GM21447 (cell line): Measurements from ENCODE around the gene SMLR1.

Experiments
- ATAC-seq: cut with Tn5 transposase; IDR thresholded peaks from one replicate; pipeline ENCODE4 v1.9.1; 2021; ENCODE audit not compliant: unreplicated experiment

Gene SMLR1

GRCh38 chr6:130824978-130825694 is 2.1 kb upstream of the SMLR1 start:
- no peak for ATAC-seq

DNA sequence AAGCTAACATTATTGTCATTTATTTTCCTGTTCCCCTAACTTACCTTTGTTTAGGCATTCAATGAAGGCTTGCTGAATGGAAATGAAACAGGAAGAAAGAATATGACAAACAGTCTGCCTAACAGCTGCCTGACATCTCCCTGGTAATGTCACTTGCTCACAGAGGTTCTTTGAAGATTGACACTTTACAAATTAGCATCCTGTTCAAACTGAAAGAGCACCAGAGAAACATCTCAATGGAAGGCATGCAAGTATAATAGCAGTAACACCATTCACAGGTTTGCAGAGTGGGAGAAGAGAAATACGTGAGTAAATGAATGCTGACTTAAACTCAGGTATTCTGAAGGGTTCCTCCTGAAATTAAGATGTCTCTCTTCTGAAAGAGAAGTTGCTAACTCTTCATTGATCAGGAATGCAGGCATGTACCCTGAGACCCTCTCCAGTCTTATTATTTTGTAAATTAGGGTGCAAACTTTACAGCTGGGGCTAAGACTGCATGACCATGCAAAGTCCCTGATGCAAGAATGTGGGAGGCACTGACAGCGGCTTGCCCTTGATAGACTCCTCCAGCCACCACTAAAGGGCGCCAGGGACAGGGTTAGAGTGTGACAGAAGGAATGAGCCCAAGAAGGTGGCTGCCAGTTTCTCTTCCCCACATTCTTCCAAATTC is 1.3 kb upstream of the SMLR1 start:
- no peak for ATAC-seq

- no peak for ATAC-seq
Observed at GRCh38 chr6:130826442-130827246, 562 bp upstream of the SMLR1 start.

DNA sequence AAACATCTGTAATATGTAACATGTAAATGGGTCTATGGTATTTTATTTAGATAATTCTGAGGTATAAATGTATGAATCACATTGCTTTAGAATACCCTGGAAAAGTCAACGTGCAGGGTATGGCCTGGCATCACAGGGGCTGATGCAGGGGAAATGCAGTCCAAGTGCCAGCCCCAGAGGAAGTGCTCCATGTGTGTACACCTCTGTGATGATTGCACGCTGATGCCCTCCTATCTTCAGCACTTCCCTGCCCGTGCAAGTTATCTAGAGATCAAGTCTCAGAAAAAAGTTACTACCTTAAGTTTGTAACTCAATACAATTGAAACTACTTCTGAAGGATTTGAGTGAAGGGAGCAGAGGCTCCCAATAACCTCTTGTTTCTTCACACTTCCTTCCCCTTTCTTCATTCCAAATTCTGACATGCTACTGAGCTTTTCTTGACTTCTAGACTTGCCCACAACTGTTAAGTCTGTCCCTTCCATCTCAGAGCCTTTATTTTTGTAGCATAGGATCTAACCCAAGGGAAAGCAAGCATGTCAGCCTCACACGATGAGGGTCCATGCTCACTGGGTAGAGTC is 2.2 kb downstream of the SMLR1 start:
- ATAC-seq, result no peak

DNA sequence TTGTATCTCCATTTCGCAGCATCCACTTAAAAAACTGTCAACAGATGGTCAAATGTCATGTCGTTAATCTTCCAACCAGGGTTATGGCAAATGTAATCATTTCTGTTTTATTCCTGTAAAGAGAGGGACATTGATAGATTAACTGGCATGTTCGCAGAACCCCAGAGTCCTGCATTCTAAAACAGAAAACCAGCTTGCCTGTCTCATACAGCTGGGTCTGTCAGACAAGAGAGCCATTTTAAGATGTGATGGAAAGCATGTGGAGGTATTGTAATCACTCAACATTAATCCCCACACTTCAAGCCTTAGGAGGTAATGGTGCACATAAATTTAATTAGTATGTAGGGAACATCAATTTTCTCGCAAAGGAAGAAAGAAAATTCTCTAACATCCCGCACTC is 4.4 kb downstream of the SMLR1 start:
- no peak for ATAC-seq

DNA sequence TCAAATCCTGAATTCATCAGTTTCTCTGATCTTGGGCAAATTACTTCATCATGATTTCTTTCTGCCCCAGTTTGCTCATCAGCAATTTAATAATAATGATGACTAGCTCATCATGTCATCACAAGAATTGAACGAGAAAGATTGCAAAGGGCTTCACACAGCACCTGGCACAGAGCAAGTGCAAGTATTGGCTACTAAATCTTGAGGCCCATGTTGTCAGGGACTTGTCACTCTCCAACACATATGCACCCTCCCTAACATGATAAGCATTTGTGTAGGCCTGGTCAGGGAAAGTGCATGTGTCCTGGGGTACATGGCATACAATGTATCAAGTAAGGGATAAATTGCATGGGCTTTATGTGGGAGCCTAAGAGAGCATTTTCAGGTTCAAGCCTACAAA is 6.4 kb downstream of the SMLR1 start:
- no peak for ATAC-seq

- ATAC-seq, result no peak
Observed at GRCh38 chr6:130834482-130835251, 7.5 kb downstream of the SMLR1 start.

- ATAC-seq, result no peak
Observed at GRCh38 chr6:130836055-130836640, 8.9 kb downstream of the SMLR1 start.

GRCh38 chr6:130837067-130837466 is 9.9 kb downstream of the SMLR1 start:
- no peak for ATAC-seq

- no peak for ATAC-seq
Observed at GRCh38 chr6:130838250-130838860, 11.1 kb downstream of the SMLR1 start.

GRCh38 chr6:130838951-130839350 is 11.7 kb downstream of the SMLR1 start:
- no peak for ATAC-seq

DNA sequence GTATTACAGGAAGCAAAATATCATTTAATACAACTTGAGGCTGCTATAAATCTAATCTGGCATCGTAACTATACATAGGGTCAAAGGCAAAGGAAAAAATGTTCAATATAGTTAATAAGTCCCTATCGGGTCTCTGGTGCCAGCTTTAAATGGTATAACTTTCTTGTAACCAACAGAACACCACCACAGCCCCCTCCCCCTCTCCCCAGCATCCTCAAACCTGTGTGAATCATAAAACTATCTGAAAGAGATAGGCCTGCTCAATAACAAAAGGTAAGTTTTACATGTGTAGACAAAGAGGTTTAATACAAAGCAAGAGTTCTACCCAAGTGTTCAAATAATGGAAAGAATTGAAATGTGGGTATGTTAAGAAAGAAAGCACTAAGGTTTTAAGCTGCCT is 12.2 kb downstream of the SMLR1 start:
- no peak for ATAC-seq

GRCh38 chr6:130840050-130840449 is 12.8 kb downstream of the SMLR1 start:
- ATAC-seq, result no peak

- no peak for ATAC-seq
Observed at GRCh38 chr6:130841128-130841728, 14.0 kb downstream of the SMLR1 start.

GRCh38 chr6:130843575-130844320 is 16.5 kb downstream of the SMLR1 start:
- ATAC-seq, result peak; percentile 76

DNA sequence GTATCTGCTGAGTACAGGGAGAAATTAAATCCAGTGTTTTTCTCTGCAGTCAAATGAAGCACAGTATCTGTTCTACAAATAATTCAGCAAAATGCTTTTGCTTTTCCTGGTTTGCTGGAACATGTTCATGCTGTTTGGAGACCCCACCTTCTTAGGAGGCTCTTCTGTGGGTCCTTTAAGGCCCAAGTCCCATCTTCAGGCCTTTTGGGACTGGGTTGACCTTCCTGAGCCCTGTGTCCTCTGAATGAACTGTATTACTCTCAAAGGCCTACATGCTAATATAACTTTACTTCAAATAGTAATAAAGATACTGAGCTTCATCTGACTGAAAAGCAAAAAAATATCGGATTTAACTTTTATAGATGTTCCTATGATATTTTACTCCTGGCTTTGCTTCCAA is 19.3 kb downstream of the SMLR1 start:
- ATAC-seq, result no peak

- ATAC-seq, result no peak
Observed at GRCh38 chr6:130847001-130847910, 20.1 kb downstream of the SMLR1 start.

DNA sequence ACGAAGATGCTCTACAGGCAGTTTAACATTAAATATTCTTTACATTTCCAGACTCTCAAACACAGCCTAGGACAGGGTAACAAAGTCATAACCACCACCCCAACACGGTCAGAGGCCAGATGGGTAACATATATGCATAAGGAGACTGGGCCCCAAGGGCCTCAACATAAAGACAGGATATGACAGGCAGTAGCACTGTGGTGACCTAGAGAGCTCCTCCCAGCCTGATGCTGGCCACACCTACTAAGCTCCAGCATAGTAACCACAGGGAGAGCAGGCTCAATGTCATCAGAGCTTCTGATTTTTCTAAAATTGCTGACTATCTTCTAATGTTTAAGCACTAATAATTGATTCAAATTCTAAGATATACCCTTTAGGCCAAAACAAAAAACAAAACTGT is 21.7 kb downstream of the SMLR1 start:
- ATAC-seq, result peak; percentile 82
